Measurements from ENCODE around the gene CCDC7.
A peak's percentile ranks its signal among the peaks of the same experiment; 100 is the strongest.
"Not testable (repeated sequence)": the region's sequence is repeated elsewhere in the genome, so short reads cannot be mapped to it uniquely, and the experiment has no call there.

Gene CCDC7

DNA sequence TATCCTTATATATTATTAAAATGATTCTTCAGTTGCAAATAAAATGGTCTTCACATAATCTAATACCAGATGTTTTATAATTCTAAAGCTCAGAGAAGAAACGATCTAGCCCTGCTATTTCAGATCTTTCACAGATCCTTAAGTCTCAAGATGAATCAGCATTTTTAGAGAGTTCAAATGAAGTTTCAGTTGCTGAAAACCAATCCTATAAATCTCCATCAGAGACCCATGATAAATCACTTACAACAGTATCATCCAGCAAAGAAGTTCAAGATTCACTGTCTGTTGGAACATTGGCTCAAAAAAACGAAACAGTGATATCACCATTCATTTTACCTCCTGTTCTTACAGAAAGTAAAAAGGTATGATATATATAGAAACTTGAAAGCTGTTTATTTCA, 137.0 kb downstream of the CCDC7 start:
- no peak for DNase-seq

DNA sequence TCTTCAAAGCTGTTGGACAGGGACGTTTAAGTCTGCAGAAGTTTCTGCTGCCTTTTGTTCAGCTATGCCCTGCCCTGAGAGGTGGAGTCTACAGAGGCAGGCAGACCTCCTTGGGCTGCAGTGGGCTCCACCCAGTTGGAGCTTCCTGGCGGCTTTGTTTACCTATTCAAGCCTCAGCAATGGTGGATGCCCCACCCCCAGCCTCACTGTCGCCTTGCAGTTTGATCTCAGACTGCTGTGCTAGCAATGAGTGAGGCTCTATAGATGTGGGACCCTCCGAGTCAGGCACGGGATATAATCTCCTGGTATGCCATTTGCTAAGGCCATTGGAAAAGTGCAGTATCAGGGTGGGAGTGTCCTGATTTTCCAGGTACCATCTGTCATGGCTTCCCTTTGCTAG, 152.1 kb downstream of the CCDC7 start:
- not testable (repeated sequence) for DNase-seq

DNA sequence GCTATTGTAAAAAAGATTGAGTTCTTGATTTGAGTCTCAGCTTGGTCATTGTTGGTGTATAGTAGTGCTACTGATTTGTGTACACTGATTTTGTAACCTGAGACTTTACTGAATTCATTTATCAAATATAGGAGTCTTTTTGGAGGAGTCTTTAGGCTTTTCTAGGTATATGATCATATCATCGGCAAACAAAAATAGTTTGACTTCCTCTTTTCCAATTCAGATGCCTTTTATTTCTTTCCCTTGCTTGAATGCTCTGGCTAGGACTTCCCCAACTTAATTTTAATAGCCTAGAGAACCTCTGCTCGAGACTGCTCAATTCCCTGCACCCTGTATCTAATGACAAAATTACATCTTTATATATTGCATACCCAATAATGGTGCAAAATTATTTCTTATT, 154.4 kb downstream of the CCDC7 start:
- DNase-seq: no peak

GRCh38 chr10:32601562-32601961, 155.6 kb downstream of the CCDC7 start:
- DNase-seq: not testable (repeated sequence)

- DNase-seq: no peak
Measured at GRCh38 chr10:32605787-32606186, 159.8 kb downstream of the CCDC7 start.

GRCh38 chr10:32610543-32610942, 164.6 kb downstream of the CCDC7 start:
- DNase-seq: not testable (repeated sequence)

- no peak for DNase-seq
Measured at GRCh38 chr10:32616438-32616837, 170.5 kb downstream of the CCDC7 start.

GRCh38 chr10:32618482-32618881, 172.5 kb downstream of the CCDC7 start:
- no peak for DNase-seq

DNA sequence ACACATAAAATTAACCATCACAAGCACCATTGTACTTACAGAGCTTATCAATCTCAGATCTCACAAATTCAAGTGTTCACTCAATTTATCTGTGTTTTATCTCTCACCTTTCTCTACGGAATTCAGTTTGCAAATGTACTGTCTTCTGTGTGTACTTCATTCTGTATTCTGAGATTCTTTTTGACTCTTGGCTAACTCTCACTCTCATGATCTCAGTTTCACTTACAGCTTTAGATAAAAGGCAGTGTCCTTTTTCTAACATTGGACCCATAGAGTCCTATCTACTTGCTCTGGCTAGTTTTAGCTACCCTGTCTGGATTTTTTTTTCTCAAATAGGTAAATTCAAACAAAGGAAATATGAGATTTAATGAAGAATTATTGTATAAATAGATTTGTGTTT, 176.0 kb downstream of the CCDC7 start:
- DNase-seq: no peak

- DNase-seq: no peak
Measured at GRCh38 chr10:32622409-32622808, 176.5 kb downstream of the CCDC7 start.

DNA sequence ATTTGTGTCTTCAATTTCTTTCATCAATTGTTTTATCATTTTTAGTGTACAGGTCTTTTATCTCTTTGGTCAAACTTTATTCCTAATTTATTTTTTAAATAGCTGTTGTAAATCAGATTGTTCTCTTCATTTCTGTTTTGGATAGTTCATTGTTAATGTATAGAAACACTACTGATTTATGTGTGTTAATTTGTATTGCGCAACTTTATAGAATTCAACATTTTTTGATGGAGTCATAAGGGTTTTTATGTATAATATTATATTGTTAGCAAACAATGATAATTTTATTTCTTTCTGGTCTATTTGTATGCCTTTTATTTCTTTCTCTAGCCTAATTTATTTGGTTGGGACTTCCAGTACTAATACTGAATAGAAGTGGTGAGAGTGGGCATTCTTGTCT, 181.2 kb downstream of the CCDC7 start:
- no peak for DNase-seq

- DNase-seq: no peak
Measured at GRCh38 chr10:32629910-32630309, 184.0 kb downstream of the CCDC7 start.

DNA sequence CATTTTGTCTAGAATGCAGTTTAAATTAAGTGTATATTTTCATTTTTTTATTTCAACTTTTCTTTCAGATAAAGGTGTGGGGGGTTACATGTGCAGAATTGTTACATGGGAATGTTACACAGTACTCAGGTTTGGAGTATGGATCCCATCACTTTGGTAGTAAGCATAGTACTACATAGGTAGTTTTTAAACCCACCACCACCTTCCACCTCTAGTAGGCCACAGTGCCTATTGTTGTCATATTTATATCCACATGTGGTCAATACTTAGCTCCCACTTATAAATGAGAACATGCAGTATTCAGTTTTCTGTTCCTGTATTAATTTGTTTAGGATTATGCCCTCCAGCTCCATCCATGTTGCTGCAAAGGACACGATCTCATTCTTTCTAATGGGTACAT, 200.6 kb downstream of the CCDC7 start:
- DNase-seq: no peak

GRCh38 chr10:32650246-32650655, 204.3 kb downstream of the CCDC7 start:
- no peak for DNase-seq

- not testable (repeated sequence) for DNase-seq
Measured at GRCh38 chr10:32657430-32657829, 211.5 kb downstream of the CCDC7 start.

GRCh38 chr10:32661346-32661745, 215.4 kb downstream of the CCDC7 start:
- no peak for DNase-seq

DNA sequence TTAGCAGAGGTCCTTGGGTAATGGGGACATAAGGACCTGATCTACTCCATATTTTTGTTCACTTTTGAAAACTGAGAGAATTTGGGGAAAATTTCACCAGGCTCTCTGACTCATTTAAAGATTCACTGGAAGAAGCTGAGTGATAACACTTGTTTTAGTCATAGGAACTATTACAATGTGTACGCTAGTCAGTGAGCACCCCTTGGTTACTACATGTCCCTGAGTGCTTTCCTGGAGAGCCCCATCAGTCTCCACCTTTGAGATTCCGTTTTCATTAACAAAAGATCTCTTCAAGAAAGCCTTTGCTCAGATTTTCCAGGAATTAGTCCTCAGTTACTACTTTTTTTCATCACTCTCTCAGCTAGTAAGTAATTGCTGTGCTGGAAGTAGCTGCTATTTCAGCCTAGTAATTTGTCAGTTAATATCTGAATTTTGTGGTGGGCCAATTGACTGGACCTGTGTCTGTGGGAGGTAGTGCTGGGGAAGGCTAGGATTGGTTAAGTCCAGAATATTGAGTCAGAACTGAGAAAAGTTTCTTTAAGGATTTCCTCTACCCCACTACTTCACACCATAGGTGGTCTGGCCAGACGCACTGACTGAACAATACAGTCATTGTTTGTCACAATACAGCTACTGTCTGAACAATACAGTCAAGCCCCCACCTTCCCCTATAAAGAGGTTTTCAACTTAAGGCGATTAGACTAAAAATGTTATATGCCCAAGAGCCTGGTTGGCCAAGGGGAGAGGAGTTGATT, 235.0 kb downstream of the CCDC7 start:
- no peak for DNase-seq

- DNase-seq: no peak
Measured at GRCh38 chr10:32684291-32684690, 238.4 kb downstream of the CCDC7 start.

DNA sequence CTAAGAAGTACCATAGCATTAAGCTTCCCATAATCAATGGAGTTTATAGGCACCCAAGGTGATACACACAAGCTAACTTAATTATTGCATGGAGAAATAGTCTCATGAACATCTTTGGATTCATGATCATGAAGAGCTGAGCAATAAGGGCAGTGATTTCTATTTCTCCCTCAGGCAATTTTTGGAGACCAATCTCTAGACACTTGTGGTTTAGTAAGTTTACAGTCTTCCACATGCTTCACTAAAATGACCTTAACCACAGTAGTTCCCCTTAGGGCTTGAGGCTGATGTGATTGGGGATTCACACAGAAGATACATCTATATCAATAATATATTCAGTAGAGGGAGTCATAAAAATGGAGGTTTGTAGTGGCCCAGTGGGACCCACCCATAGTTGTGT, 241.2 kb downstream of the CCDC7 start:
- DNase-seq: no peak

DNA sequence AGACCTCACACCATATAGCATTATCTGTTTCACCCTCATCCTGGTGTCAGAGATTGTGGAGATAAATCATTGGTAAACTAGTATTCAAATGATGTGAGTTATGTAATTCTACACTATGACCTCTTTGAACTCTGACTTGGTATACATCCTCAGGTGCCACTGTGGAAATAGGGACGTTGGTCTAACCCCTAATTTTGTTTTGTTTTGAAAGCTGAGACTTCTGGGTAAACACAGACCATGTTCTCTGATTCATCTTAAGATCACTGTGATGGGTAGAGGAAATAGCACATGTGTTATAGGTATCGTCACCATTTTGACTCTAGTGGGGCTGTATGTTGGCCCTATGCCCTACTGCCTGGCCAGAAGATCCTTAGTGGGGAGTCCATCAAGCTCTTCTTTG, 241.6 kb downstream of the CCDC7 start:
- DNase-seq: no peak

- peak; percentile 12 for DNase-seq
Measured at GRCh38 chr10:32692174-32692573, 246.2 kb downstream of the CCDC7 start.

- DNase-seq: no peak
Measured at GRCh38 chr10:32693441-32693979, 247.6 kb downstream of the CCDC7 start.

GRCh38 chr10:32699683-32700082, 253.7 kb downstream of the CCDC7 start:
- DNase-seq: not testable (repeated sequence)

- no peak for DNase-seq
Measured at GRCh38 chr10:32713560-32713959, 267.6 kb downstream of the CCDC7 start.

DNA sequence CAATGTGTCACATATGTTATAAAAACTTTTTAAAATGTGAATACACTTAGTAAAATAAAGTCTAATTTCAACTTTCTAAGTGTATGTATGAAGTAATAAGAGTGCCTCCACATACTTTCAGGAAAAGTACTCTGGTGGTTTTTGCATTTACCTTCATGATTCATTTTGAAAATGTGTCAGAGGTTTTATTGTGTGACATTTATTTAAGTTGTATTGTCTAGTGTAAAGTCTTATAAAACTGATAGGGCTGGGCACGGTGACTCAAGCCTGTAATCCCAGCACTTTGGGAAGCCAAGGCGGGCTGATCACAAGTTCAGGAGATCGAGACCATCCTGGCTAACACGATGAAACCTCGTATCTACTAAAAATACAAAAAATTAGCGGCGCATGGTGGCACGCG, 285.6 kb downstream of the CCDC7 start:
- DNase-seq: no peak
